ENCODE measurements around the gene ZFHX3.

ZFHX3 gene

GRCh38 chr16:73053038-73053363 lies 5.1 kb upstream of the ZFHX3 start:
- no peaks in the 10 kb centered on the region for H3K36me3 ChIP-seq (ENCODE audit: insufficient read depth, low read length)
- 3% methylated on average over 4 of the region's 4 CpGs for WGBS
- peak overlapping the region; percentile 40 for H3K4me3 ChIP-seq (ENCODE audit: low read length)
- peaks cover 96% of the 10 kb centered on the region for H3K27me3 ChIP-seq (ENCODE audit: insufficient read depth, low read length)
- peaks cover 83% of the 10 kb centered on the region for H3K4me1 ChIP-seq (ENCODE audit: insufficient read depth, low read length)
- no peaks in the 10 kb centered on the region for H3K9me3 ChIP-seq (ENCODE audit: insufficient read depth, low read depth, low read length)
- no peak overlapping the region for H3K27ac ChIP-seq (ENCODE audit: low read depth, low read length)
- H3K9ac ChIP-seq (ENCODE audit: low read depth, low read length) = no peak overlapping the region

- Histone ChIP-seq H3K27me3 (ENCODE audit: insufficient read depth, low read length) (peaks cover 97% of the 10 kb centered on the region), H3K36me3 (ENCODE audit: insufficient read depth, low read length) (no peaks in the 10 kb centered on the region), H3K4me1 (ENCODE audit: insufficient read depth, low read length) (peaks cover 83% of the 10 kb centered on the region), H3K4me3 (ENCODE audit: low read length) (0 out of 2 replicates have a peak overlapping the region, but pooled peaks have one; percentile 40), H3K9ac (ENCODE audit: low read depth, low read length) (no peak overlapping the region), H3K9me3 (ENCODE audit: insufficient read depth, low read depth, low read length) (no peaks in the 10 kb centered on the region), H3K27ac (ENCODE audit: low read depth, low read length) (no peak overlapping the region)
- WGBS = 1% methylated on average over 9 of the region's 9 CpGs
Measured at GRCh38 chr16:73052576-73052975, 4.6 kb upstream of the ZFHX3 start.

GRCh38 chr16:73051961-73052360 lies 4.0 kb upstream of the ZFHX3 start:
- Histone ChIP-seq H3K36me3 (ENCODE audit: insufficient read depth, low read length) (no peaks in the 10 kb centered on the region), H3K27ac (ENCODE audit: low read depth, low read length) (no peak overlapping the region), H3K4me1 (ENCODE audit: insufficient read depth, low read length) (peaks cover 83% of the 10 kb centered on the region), H3K27me3 (ENCODE audit: insufficient read depth, low read length) (peaks cover 97% of the 10 kb centered on the region), H3K4me3 (ENCODE audit: low read length) (no peak overlapping the region), H3K9me3 (ENCODE audit: insufficient read depth, low read depth, low read length) (no peaks in the 10 kb centered on the region), H3K9ac (ENCODE audit: low read depth, low read length) (no peak overlapping the region)
- WGBS = 24% methylated on average over 7 of the region's 9 CpGs

DNA sequence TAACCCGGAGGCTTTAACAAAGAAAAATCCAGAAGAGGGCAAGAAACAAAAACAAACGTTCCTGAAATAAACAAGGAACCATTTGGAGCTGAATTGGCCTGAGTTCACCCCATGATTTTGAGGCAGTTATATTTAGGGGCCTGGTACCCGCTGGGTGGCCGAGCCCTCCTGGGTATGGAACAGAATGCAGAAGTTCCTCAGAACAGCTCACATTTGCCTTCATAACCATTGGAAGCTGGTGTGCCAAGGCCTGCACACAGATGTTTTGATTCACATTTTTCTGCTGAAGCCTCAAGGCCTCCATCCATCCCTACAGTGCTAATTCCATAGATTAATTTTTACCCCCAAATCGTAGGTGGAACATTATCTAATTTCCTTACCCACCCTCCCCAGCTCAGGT lies 3.3 kb upstream of the ZFHX3 start:
- Histone ChIP-seq H3K4me1 (ENCODE audit: insufficient read depth, low read length) (peaks cover 83% of the 10 kb centered on the region), H3K9ac (ENCODE audit: low read depth, low read length) (no peak overlapping the region), H3K27ac (ENCODE audit: low read depth, low read length) (no peak overlapping the region), H3K36me3 (ENCODE audit: insufficient read depth, low read length) (no peaks in the 10 kb centered on the region), H3K9me3 (ENCODE audit: insufficient read depth, low read depth, low read length) (no peaks in the 10 kb centered on the region), H3K27me3 (ENCODE audit: insufficient read depth, low read length) (peaks cover 97% of the 10 kb centered on the region), H3K4me3 (ENCODE audit: low read length) (no peak overlapping the region)
- WGBS = 54% methylated on average over 5 of the region's 5 CpGs

- no peaks in the 10 kb centered on the region for H3K36me3 ChIP-seq (ENCODE audit: insufficient read depth, low read length)
- H3K27me3 ChIP-seq (ENCODE audit: insufficient read depth, low read length) = peaks cover 97% of the 10 kb centered on the region
- no peak overlapping the region for H3K27ac ChIP-seq (ENCODE audit: low read depth, low read length)
- peaks cover 81% of the 10 kb centered on the region for H3K4me1 ChIP-seq (ENCODE audit: insufficient read depth, low read length)
- H3K9ac ChIP-seq (ENCODE audit: low read depth, low read length) = no peak overlapping the region
- H3K9me3 ChIP-seq (ENCODE audit: insufficient read depth, low read depth, low read length) = no peaks in the 10 kb centered on the region
- 26% methylated on average over 11 of the region's 11 CpGs for WGBS
- H3K4me3 ChIP-seq (ENCODE audit: low read length) = no peak overlapping the region
Measured at GRCh38 chr16:73050201-73051099, 2.5 kb upstream of the ZFHX3 start.

- no peak overlapping the region for H3K9ac ChIP-seq (ENCODE audit: low read depth, low read length)
- no peaks in the 10 kb centered on the region for H3K36me3 ChIP-seq (ENCODE audit: insufficient read depth, low read length)
- no peak overlapping the region for H3K27ac ChIP-seq (ENCODE audit: low read depth, low read length)
- peaks cover 72% of the 10 kb centered on the region for H3K4me1 ChIP-seq (ENCODE audit: insufficient read depth, low read length)
- no peaks in the 10 kb centered on the region for H3K9me3 ChIP-seq (ENCODE audit: insufficient read depth, low read depth, low read length)
- 13% methylated on average over 4 of the region's 4 CpGs for WGBS
- no peak overlapping the region for H3K4me3 ChIP-seq (ENCODE audit: low read length)
- H3K27me3 ChIP-seq (ENCODE audit: insufficient read depth, low read length) = peaks cover 97% of the 10 kb centered on the region
Measured at GRCh38 chr16:73049511-73049910, 1.6 kb upstream of the ZFHX3 start.

GRCh38 chr16:73049091-73049490 lies 1.2 kb upstream of the ZFHX3 start:
- H3K9me3 ChIP-seq (ENCODE audit: insufficient read depth, low read depth, low read length) = no peaks in the 10 kb centered on the region
- WGBS = 12% methylated on average over 8 of the region's 8 CpGs
- H3K27ac ChIP-seq (ENCODE audit: low read depth, low read length) = no peak overlapping the region
- H3K4me1 ChIP-seq (ENCODE audit: insufficient read depth, low read length) = peaks cover 73% of the 10 kb centered on the region
- no peaks in the 10 kb centered on the region for H3K36me3 ChIP-seq (ENCODE audit: insufficient read depth, low read length)
- H3K9ac ChIP-seq (ENCODE audit: low read depth, low read length) = no peak overlapping the region
- peak overlapping the region; percentile 54 for H3K4me3 ChIP-seq (ENCODE audit: low read length)
- H3K27me3 ChIP-seq (ENCODE audit: insufficient read depth, low read length) = peaks cover 97% of the 10 kb centered on the region

DNA sequence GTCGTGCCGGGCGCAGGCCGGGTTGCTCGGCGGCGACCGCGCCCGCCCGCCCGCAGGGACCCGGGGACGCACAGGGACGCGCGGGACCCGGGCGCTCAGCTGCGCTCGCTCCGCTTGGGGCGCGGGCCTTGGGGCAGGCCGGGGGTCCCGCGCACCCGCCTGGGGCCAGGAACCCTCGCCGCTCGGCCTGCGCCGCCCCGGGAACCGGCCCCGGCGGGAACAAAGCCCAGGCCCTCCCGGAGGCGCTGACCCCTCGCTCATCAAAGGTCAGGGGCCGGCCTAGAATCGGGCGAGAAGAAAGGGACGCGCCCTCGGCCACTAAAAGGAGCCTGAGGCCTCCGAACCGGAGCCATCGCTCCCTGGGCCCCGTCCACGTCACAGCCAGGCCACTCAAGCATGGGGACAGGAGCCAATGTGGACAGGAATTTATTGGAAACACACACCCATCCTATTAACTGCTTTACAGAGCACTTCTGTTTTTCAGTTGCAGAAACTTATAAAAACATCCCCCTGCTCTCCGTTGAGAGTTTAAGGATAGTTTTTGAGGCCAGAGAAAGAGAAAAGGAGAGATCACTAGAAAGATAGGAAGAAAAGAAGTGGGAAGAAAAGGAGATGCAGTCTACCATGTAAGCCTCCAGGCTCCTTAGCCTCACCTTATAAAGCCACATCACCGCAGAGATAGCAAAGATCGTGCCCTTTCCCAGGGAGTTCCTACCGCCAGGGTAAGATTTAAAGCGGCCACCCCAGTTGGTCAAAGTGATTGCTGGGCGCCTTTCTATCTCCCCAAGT lies 558 bp upstream of the ZFHX3 start:
- Histone ChIP-seq H3K9ac (ENCODE audit: low read depth, low read length) (peak overlapping the region; percentile 49), H3K36me3 (ENCODE audit: insufficient read depth, low read length) (no peaks in the 10 kb centered on the region), H3K27me3 (ENCODE audit: insufficient read depth, low read length) (peaks cover 97% of the 10 kb centered on the region), H3K27ac (ENCODE audit: low read depth, low read length) (no peak overlapping the region), H3K4me1 (ENCODE audit: insufficient read depth, low read length) (peaks cover 73% of the 10 kb centered on the region), H3K4me3 (ENCODE audit: low read length) (peak overlapping the region; percentile 54), H3K9me3 (ENCODE audit: insufficient read depth, low read depth, low read length) (no peaks in the 10 kb centered on the region)
- WGBS = under 1% methylated on average over 57 of the region's 57 CpGs

DNA sequence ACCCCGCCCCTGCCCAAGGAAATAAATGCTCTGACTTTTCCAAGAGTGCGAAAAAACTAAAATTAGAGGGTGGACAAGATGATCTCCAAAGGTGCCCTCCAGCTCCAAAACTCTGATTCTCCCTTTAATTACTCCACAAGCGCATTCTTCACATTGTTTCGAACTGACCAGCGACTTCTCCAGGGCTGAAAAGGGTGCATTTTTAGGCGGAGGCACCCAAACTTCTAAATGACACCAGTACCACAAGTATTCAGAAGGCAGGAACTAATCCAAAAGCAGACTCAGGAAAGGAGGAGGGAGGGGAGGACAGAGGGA lies 750 bp downstream of the ZFHX3 start:
- Histone ChIP-seq H3K9ac (ENCODE audit: low read depth, low read length) (no peak overlapping the region), H3K4me1 (ENCODE audit: insufficient read depth, low read length) (peaks cover 76% of the 10 kb centered on the region), H3K9me3 (ENCODE audit: insufficient read depth, low read depth, low read length) (no peaks in the 10 kb centered on the region), H3K36me3 (ENCODE audit: insufficient read depth, low read length) (no peaks in the 10 kb centered on the region), H3K4me3 (ENCODE audit: low read length) (peak overlapping the region; percentile 54), H3K27me3 (ENCODE audit: insufficient read depth, low read length) (peaks cover 97% of the 10 kb centered on the region), H3K27ac (ENCODE audit: low read depth, low read length) (no peak overlapping the region)
- WGBS = 4% methylated on average over 6 of the region's 6 CpGs

DNA sequence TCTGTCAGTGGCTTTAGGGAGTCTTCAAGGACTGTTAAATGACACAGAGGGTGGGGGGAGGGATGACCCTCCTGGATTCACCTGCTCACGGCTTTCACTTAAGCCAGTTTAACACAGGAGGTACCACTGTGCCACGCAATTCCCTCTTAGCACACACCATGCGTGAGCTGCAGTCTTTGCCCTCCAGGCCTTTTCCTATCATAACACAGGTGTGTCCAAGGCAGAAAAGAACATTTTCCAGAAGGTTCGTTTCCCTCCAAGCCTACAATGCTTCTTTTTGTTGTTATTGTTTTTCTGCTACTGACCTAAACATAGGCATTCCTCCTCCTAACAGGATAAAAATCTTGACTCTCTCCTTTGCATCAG lies 1.1 kb downstream of the ZFHX3 start:
- H3K36me3 ChIP-seq (ENCODE audit: insufficient read depth, low read length) = no peaks in the 10 kb centered on the region
- peaks cover 97% of the 10 kb centered on the region for H3K27me3 ChIP-seq (ENCODE audit: insufficient read depth, low read length)
- H3K9ac ChIP-seq (ENCODE audit: low read depth, low read length) = no peak overlapping the region
- peaks cover 73% of the 10 kb centered on the region for H3K4me1 ChIP-seq (ENCODE audit: insufficient read depth, low read length)
- peak overlapping the region; percentile 54; the same call in 1 of the 2 replicates for H3K4me3 ChIP-seq (ENCODE audit: low read length)
- H3K9me3 ChIP-seq (ENCODE audit: insufficient read depth, low read depth, low read length) = no peaks in the 10 kb centered on the region
- no peak overlapping the region for H3K27ac ChIP-seq (ENCODE audit: low read depth, low read length)
- WGBS = 18% methylated on average over 4 of the region's 4 CpGs

- H3K36me3 ChIP-seq (ENCODE audit: insufficient read depth, low read length) = no peaks in the 10 kb centered on the region
- peaks cover 73% of the 10 kb centered on the region for H3K4me1 ChIP-seq (ENCODE audit: insufficient read depth, low read length)
- H3K9ac ChIP-seq (ENCODE audit: low read depth, low read length) = no peak overlapping the region
- H3K27ac ChIP-seq (ENCODE audit: low read depth, low read length) = no peak overlapping the region
- no peaks in the 10 kb centered on the region for H3K9me3 ChIP-seq (ENCODE audit: insufficient read depth, low read depth, low read length)
- peaks cover 97% of the 10 kb centered on the region for H3K27me3 ChIP-seq (ENCODE audit: insufficient read depth, low read length)
- WGBS = 17% methylated on average over 7 of the region's 8 CpGs
- no peak overlapping the region for H3K4me3 ChIP-seq (ENCODE audit: low read length)
Measured at GRCh38 chr16:73046202-73046848, 1.6 kb downstream of the ZFHX3 start.
